Measurements from ENCODE around the gene CYCS.
A peak's percentile ranks its signal among the peaks of the same experiment; 100 is the strongest.

Gene CYCS

DNA sequence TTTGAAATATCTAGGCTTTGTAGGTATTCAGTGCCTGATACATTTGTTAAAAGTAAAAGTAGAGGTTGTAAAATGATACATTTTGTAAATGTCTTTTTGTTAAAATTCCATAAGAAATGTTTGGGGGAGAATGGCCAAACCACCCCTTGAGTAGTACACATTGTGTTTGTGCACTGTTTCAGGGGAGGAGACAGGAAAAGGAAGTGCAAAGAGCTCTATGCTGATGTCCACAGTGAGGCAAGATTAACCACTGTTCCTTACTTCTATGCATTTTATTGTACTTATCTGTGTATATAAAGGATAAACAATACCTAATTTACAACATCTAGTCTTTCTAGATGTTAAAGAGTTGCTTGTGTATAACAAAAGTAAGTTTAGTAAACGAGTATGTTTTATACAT, 7.4 kb upstream of the CYCS start:
- H3K27me3 ChIP-seq (ENCODE audit: insufficient read depth, insufficient read length) = no peaks in the 10 kb centered on the region
- no peak for DNase-seq (ENCODE audit: low read depth, low spot score)
- H3K36me3 ChIP-seq (ENCODE audit: insufficient read depth, insufficient read length, low read length) = no peaks in the 10 kb centered on the region
- no peaks in the 10 kb centered on the region for H3K9me3 ChIP-seq (ENCODE audit: insufficient read depth, low read length)
- no peak overlapping the region for H3K4me3 ChIP-seq (ENCODE audit: insufficient read length, low read depth)
- no peak overlapping the region for H3K9ac ChIP-seq (ENCODE audit: insufficient read length, low read depth)
- H3K4me1 ChIP-seq (ENCODE audit: insufficient read depth, insufficient read length) = no peaks in the 10 kb centered on the region
- TF ChIP-seq YY1 (IDR thresholded peaks at IDR 0.05; ENCODE audit: insufficient read depth, insufficient read length) (no peak), ZNF274 (IDR thresholded peaks at IDR 0.05; ENCODE audit: low read depth, low read length) (no peak), SUZ12 (IDR thresholded peaks at IDR 0.05; ENCODE audit: extremely low read depth, insufficient read depth, insufficient read length) (no peak)

DNA sequence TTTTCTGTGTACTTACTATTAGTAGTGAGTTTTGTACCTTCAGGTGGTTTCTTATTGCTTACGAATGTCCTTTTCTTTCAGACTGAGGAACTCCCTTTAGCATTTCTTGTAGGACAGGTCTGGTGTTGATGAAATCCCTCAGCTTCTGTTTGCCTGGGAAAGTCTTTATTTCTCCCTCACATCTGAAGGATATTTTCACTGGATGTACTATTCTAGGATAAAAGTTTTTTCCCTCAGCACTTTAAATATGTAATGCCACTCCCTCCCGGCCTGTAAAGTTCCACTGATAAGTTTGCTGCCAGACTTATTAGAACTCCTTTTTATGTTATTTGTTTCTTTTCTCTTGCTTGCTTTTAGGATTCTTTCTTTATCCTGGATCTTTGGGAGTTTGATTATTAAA, 1.7 kb upstream of the CYCS start:
- no peaks in the 10 kb centered on the region for H3K9me3 ChIP-seq (ENCODE audit: insufficient read depth, low read length)
- no peaks in the 10 kb centered on the region for H3K27me3 ChIP-seq (ENCODE audit: insufficient read depth, insufficient read length)
- no peak for DNase-seq (ENCODE audit: low read depth, low spot score)
- H3K9ac ChIP-seq (ENCODE audit: insufficient read length, low read depth) = no peak overlapping the region
- no peak overlapping the region for H3K4me3 ChIP-seq (ENCODE audit: insufficient read length, low read depth)
- no peaks in the 10 kb centered on the region for H3K4me1 ChIP-seq (ENCODE audit: insufficient read depth, insufficient read length)
- no peak for TF ChIP-seq SUZ12 (IDR thresholded peaks at IDR 0.05; ENCODE audit: extremely low read depth, insufficient read depth, insufficient read length)
- no peak for TF ChIP-seq YY1 (IDR thresholded peaks at IDR 0.05; ENCODE audit: insufficient read depth, insufficient read length)
- TF ChIP-seq ZNF274 (IDR thresholded peaks at IDR 0.05; ENCODE audit: low read depth, low read length) = no peak
- peaks cover 27% of the 10 kb centered on the region for H3K36me3 ChIP-seq (ENCODE audit: insufficient read depth, insufficient read length, low read length)

DNA sequence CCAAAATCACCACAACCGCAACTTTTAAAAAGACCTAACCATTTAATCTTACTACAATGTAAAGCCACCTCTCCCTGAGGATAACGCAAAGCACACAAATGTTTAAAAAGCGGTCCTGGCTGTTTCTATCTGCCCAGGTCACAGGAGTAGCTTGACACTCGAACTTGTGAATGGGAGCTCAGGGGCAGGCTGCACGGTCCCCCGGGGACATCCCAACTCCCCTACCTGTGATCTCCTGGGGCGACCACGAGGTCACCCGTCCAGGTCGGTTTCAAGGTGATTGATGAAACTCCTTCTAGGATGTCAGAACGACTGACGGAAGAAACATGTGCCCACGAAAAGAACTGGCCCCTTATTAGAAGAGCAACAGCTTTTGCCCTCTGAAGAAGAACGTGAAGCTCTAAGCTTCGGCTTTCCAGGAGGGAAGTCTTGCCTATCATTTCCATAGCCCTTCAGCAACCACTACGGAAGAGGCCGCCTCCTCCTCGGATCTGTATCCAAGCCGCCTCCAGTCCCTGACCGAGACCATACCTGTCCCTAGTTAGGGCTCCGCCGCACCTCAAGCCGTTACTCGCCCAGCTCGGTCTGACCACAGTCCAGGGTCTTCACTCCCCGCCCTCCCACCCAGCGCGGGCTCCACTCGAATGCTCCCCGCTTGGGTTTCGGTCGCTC, 459 bp downstream of the CYCS start:
- Histone ChIP-seq H3K4me1 (ENCODE audit: insufficient read depth, insufficient read length) (no peaks in the 10 kb centered on the region), H3K9me3 (ENCODE audit: insufficient read depth, low read length) (no peaks in the 10 kb centered on the region), H3K27me3 (ENCODE audit: insufficient read depth, insufficient read length) (no peaks in the 10 kb centered on the region), H3K4me3 (ENCODE audit: insufficient read length, low read depth) (peak overlapping the region; percentile 95), H3K9ac (ENCODE audit: insufficient read length, low read depth) (peak overlapping the region; percentile 98), H3K36me3 (ENCODE audit: insufficient read depth, insufficient read length, low read length) (peaks cover 47% of the 10 kb centered on the region)
- DNase-seq (ENCODE audit: low read depth, low spot score) = no peak
- TF ChIP-seq SUZ12 (IDR thresholded peaks at IDR 0.05; ENCODE audit: extremely low read depth, insufficient read depth, insufficient read length) (no peak), YY1 (IDR thresholded peaks at IDR 0.05; ENCODE audit: insufficient read depth, insufficient read length) (no peak), ZNF274 (IDR thresholded peaks at IDR 0.05; ENCODE audit: low read depth, low read length) (no peak)

DNA sequence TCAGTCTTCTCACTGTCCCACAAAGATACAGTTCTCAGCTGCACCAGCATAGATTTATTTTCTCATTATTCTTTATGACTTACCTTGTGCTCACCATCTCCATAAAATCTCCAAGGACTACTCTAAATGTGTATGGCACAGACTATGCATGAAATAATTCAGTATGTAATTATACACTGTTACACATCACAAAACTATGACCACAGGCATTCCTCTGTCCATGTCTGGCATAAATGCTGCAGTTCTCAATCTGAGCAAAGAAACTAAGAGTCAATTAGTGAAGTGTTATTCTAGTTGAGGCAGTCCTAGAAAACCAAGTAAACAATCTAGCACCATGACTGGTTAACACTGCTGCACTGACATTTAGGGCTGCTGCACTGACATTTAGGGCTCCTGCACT, 2.7 kb downstream of the CYCS start:
- peaks cover 60% of the 10 kb centered on the region for H3K36me3 ChIP-seq (ENCODE audit: insufficient read depth, insufficient read length, low read length)
- no peak overlapping the region for H3K4me3 ChIP-seq (ENCODE audit: insufficient read length, low read depth)
- DNase-seq (ENCODE audit: low read depth, low spot score) = no peak
- no peaks in the 10 kb centered on the region for H3K4me1 ChIP-seq (ENCODE audit: insufficient read depth, insufficient read length)
- TF ChIP-seq YY1 (IDR thresholded peaks at IDR 0.05; ENCODE audit: insufficient read depth, insufficient read length) (no peak), SUZ12 (IDR thresholded peaks at IDR 0.05; ENCODE audit: extremely low read depth, insufficient read depth, insufficient read length) (no peak), ZNF274 (IDR thresholded peaks at IDR 0.05; ENCODE audit: low read depth, low read length) (no peak)
- H3K9me3 ChIP-seq (ENCODE audit: insufficient read depth, low read length) = no peaks in the 10 kb centered on the region
- H3K27me3 ChIP-seq (ENCODE audit: insufficient read depth, insufficient read length) = no peaks in the 10 kb centered on the region
- no peak overlapping the region for H3K9ac ChIP-seq (ENCODE audit: insufficient read length, low read depth)

DNA sequence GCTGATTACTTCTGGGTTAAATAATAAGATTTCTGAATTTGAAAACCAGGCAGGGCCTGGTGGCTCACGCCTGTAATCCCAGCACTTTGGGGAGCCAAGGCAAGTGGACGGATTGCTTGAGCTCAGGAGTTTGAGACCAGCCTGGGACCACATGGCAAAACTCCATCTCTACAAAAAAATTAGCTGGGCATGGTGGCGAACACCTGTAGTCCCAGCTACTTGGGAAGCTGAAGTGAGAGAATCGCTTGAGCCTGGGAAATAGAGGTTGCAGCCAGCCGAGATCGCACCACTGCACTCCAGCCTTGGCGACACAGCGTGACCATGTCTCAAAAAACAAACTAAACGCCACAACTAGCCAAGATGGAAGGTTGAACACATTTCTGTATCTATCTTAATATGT, 3.5 kb downstream of the CYCS start:
- no peaks in the 10 kb centered on the region for H3K9me3 ChIP-seq (ENCODE audit: insufficient read depth, low read length)
- no peaks in the 10 kb centered on the region for H3K4me1 ChIP-seq (ENCODE audit: insufficient read depth, insufficient read length)
- TF ChIP-seq YY1 (IDR thresholded peaks at IDR 0.05; ENCODE audit: insufficient read depth, insufficient read length) = no peak
- no peak for TF ChIP-seq ZNF274 (IDR thresholded peaks at IDR 0.05; ENCODE audit: low read depth, low read length)
- TF ChIP-seq SUZ12 (IDR thresholded peaks at IDR 0.05; ENCODE audit: extremely low read depth, insufficient read depth, insufficient read length) = no peak
- DNase-seq (ENCODE audit: low read depth, low spot score) = no peak
- H3K4me3 ChIP-seq (ENCODE audit: insufficient read length, low read depth) = no peak overlapping the region
- H3K27me3 ChIP-seq (ENCODE audit: insufficient read depth, insufficient read length) = no peaks in the 10 kb centered on the region
- peaks cover 60% of the 10 kb centered on the region for H3K36me3 ChIP-seq (ENCODE audit: insufficient read depth, insufficient read length, low read length)
- peak overlapping the region; percentile 44 for H3K9ac ChIP-seq (ENCODE audit: insufficient read length, low read depth)

DNA sequence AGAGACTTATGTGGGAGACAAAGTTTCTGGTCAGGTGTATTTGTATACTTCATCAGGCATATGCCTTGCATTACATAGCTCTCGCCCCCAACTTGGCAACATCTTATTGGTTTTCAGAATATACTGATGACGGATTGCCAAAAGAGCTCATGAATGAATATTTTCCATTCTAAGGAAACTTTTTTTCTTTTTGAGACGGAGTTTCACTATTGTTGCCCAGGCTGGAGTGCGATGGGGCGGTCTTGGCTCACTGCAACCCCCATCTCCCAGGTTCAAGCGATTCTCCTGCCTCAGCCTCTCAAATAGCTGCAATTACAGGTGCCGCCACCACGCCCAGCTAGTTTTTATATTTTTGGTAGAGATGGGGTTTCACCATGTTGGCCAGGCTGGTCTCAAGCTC, 6.0 kb downstream of the CYCS start:
- TF ChIP-seq ZNF274 (IDR thresholded peaks at IDR 0.05; ENCODE audit: low read depth, low read length) (no peak), SUZ12 (IDR thresholded peaks at IDR 0.05; ENCODE audit: extremely low read depth, insufficient read depth, insufficient read length) (no peak)
- no peak overlapping the region for H3K9ac ChIP-seq (ENCODE audit: insufficient read length, low read depth)
- H3K4me1 ChIP-seq (ENCODE audit: insufficient read depth, insufficient read length) = no peaks in the 10 kb centered on the region
- H3K9me3 ChIP-seq (ENCODE audit: insufficient read depth, low read length) = no peaks in the 10 kb centered on the region
- DNase-seq (ENCODE audit: low read depth, low spot score) = no peak
- peaks cover 53% of the 10 kb centered on the region for H3K36me3 ChIP-seq (ENCODE audit: insufficient read depth, insufficient read length, low read length)
- no peak overlapping the region for H3K4me3 ChIP-seq (ENCODE audit: insufficient read length, low read depth)
- H3K27me3 ChIP-seq (ENCODE audit: insufficient read depth, insufficient read length) = no peaks in the 10 kb centered on the region

DNA sequence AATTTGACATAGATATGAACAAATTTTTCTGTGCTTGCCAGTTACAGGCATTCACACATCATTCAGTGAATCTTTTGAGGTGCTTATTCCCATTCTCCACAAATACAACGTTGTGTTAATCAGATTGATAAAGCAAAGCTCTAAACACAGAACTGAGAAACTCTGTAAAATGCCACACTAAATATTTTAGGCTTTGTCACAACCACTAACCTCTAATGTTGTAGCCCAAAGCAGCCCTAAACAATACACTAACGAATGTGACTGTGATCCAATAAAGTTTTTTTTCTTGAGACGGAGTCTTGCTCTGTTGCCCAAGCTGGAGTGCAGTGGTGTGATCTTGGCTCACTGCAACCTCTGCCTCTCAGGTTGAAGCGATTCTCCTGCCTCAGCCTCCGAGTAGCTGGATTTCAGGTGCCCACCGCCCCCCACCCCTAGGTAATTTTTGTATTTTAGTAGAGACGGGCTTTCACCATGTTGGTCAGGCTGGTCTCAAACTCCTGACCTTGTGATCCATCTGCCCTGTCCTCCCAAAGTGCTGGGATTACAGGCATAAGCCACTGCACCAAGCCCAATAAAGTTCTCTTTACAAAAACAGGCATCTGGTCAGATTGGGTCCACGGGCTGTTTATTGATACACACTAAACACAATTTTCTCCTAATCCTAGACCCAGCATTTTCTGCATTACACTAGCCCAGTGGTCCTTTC, 6.9 kb downstream of the CYCS start:
- H3K36me3 ChIP-seq (ENCODE audit: insufficient read depth, insufficient read length, low read length) = peaks cover 47% of the 10 kb centered on the region
- TF ChIP-seq YY1 (IDR thresholded peaks at IDR 0.05; ENCODE audit: insufficient read depth, insufficient read length) = no peak
- TF ChIP-seq SUZ12 (IDR thresholded peaks at IDR 0.05; ENCODE audit: extremely low read depth, insufficient read depth, insufficient read length) = no peak
- no peak for TF ChIP-seq ZNF274 (IDR thresholded peaks at IDR 0.05; ENCODE audit: low read depth, low read length)
- H3K9ac ChIP-seq (ENCODE audit: insufficient read length, low read depth) = no peak overlapping the region
- no peaks in the 10 kb centered on the region for H3K27me3 ChIP-seq (ENCODE audit: insufficient read depth, insufficient read length)
- no peak for DNase-seq (ENCODE audit: low read depth, low spot score)
- no peaks in the 10 kb centered on the region for H3K9me3 ChIP-seq (ENCODE audit: insufficient read depth, low read length)
- no peaks in the 10 kb centered on the region for H3K4me1 ChIP-seq (ENCODE audit: insufficient read depth, insufficient read length)
- no peak overlapping the region for H3K4me3 ChIP-seq (ENCODE audit: insufficient read length, low read depth)
